Natural killer cell (primary cell): Measurements from ENCODE around the gene NFS1. TPM values are rescaled to one million over a fixed set of nuclear protein-coding genes. Genes with fewer than 3 reads are reported as not detected.
"Not testable (repeated sequence)": the region's sequence is repeated elsewhere in the genome, so short reads cannot be mapped to it uniquely, and the experiment has no call there.

Source experiments
- ATAC-seq, 3 donors: fragments of 150-1000 bp in 2 of 3; fragments of 200-7000 bp in 1 of 3; cut with Tn5 transposase; 1 replicate in 1 of 3; 2 replicates in 2 of 3; pipeline ENCODE4 v1.10.0; 2021; ENCODE audit warnings: mild to moderate bottlenecking in 2 of 3, moderate library complexity in 2 of 3
- DNase-seq, 2 donors: peaks; one replicate each; pipeline versions ENCODE4 v3.0.0 to v3.0.0-alpha.2; 2013 to 2021; ENCODE audit warnings: mixed read lengths in 1 of 2
- H3K27ac ChIP-seq: one replicate; pipeline ENCODE4 v1.5.1; 2013; ENCODE audit warnings: mild to moderate bottlenecking, low read length
- H3K27me3 ChIP-seq: one replicate; pipeline ENCODE4 v1.6.1; 2013; ENCODE audit warnings: low read length; ENCODE audit not compliant: control insufficient read depth, insufficient read depth
- H3K36me3 ChIP-seq: one replicate; pipeline ENCODE4 v1.6.1; 2013; ENCODE audit warnings: low read length; ENCODE audit not compliant: control insufficient read depth, insufficient read depth
- H3K4me1 ChIP-seq: one replicate; pipeline ENCODE4 v1.6.1; 2013; ENCODE audit warnings: low read length; ENCODE audit not compliant: control insufficient read depth, insufficient read depth
- H3K4me3 ChIP-seq: one replicate; pipeline ENCODE4 v1.5.1; 2013; ENCODE audit warnings: low read length
- H3K9me3 ChIP-seq: one replicate; pipeline ENCODE4 v1.6.1; 2013; ENCODE audit warnings: low read length; ENCODE audit not compliant: control insufficient read depth, insufficient read depth
- H3K27ac Mint-ChIP-seq, 2 donors: one replicate each; pipeline ENCODE4 v1.8.0; 2022; ENCODE audit warnings: mild to moderate bottlenecking in 2 of 2, mixed read lengths in 2 of 2, moderate library complexity in 1 of 2
- H3K27me3 Mint-ChIP-seq, 2 donors: one replicate each; pipeline ENCODE4 v1.8.0; 2022; ENCODE audit warnings: low read depth in 2 of 2, mixed read lengths in 2 of 2
- H3K36me3 Mint-ChIP-seq: one replicate; pipeline ENCODE4 v1.8.0; 2022; ENCODE audit warnings: mixed read lengths
- H3K4me1 Mint-ChIP-seq, 2 donors: one replicate each; pipeline ENCODE4 v1.8.0; 2022; ENCODE audit warnings: mixed read lengths in 2 of 2
- H3K4me3 Mint-ChIP-seq: one replicate; pipeline ENCODE4 v1.8.0; 2022; ENCODE audit warnings: mild to moderate bottlenecking, moderate library complexity, mixed read lengths
- H3K9me3 Mint-ChIP-seq, 2 donors: one replicate each; pipeline ENCODE4 v1.8.0; 2022; ENCODE audit warnings: mixed read lengths in 2 of 2
- WGBS: methylation state at CpG from one replicate; pipeline ENCODE4 v1.1.7; 2013; ENCODE audit warnings: missing lambda C conversion rate; ENCODE audit not compliant: insufficient coverage; 5-methylcytosine and 5-hydroxymethylcytosine counted together
- intact Hi-C: fragments of 100-400 bp; cut with micrococcal nuclease; formaldehyde crosslinking; loops from one replicate; pipeline ENCODE4 v1.14.2; 2022
- total RNA-seq, 4 donors: library from RNA; stranded (reverse); fragments of 120-200 nt in 1 of 4; gene quantifications; one replicate each; pipeline versions ENCODE4 v1.2.3 to v1.2.4, GENCODE V29; 2013 to 2022
- TF ChIP-seq, protein P1 (sequence below): fragments of 200-600 bp; IDR thresholded peaks from one replicate; pipeline ENCODE4 v1.8.0; 2022; ENCODE audit warnings: antibody characterized with exemption

NFS1 gene
- total RNA-seq: 10 to 100 TPM; 11.3 to 20.8 (median 16.0) TPM
- 23.4 TPM for total RNA-seq (2013)

DNA sequence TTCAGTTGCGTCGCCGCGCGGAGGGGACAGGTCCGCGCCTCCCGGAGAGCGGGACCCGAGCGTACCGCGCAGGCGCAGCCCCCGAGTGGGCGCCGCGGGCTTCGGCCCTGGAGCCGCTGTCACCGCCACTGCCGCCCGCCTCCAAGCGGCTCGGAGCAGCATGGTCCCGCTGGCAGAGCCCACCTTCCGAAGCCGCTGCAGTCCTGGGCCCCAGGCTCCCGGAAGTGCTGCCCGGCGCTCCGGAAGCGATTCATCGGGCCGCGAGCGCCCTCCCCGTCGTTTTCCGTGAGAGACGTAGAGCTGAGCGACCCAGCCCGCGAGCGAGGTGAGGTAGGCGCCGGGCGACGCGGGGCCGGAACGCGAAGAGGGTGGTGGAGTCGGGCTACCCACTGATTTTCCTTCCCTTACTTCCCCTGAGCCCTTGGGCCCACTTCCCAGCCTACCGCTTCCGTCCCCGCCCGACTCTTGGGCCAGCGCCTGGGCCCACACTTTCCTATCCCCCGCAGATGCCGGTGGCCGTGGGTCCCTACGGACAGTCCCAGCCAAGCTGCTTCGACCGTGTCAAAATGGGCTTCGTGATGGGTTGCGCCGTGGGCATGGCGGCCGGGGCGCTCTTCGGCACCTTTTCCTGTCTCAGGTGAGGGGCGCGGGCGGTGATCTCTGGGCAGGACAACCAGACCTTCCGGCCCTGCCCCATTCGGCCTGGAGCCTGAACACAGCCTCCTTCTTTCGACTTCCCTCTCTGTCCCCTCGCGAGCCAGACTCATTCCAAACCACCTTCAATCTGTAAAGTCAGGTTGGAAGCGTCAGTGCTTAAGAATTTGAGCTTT lies at the start of gene NFS1, which contains the start of gene ROMO1:
Gene NFS1 (minus strand): TSS at position 226 of the 830 bp plus-strand sequence. CDS start 64 bp downstream, at position 162.
Gene ROMO1 (plus strand): TSS at position 279 of the 830 bp plus-strand sequence. CDS start 228 bp downstream, at position 507.
- Histone ChIP-seq H3K9me3 (no peaks in the 10 kb centered on the region), H3K27ac (peak within 1 kb of the TSS; percentile 93), H3K4me1 (peaks cover 12% of the 10 kb centered on the region), H3K4me3 (peak within 1 kb of the TSS; percentile 95), H3K27me3 (no peaks in the 10 kb centered on the region), H3K36me3 (peaks cover 35% of the 10 kb centered on the region)
- TF ChIP-seq, protein P1, sequence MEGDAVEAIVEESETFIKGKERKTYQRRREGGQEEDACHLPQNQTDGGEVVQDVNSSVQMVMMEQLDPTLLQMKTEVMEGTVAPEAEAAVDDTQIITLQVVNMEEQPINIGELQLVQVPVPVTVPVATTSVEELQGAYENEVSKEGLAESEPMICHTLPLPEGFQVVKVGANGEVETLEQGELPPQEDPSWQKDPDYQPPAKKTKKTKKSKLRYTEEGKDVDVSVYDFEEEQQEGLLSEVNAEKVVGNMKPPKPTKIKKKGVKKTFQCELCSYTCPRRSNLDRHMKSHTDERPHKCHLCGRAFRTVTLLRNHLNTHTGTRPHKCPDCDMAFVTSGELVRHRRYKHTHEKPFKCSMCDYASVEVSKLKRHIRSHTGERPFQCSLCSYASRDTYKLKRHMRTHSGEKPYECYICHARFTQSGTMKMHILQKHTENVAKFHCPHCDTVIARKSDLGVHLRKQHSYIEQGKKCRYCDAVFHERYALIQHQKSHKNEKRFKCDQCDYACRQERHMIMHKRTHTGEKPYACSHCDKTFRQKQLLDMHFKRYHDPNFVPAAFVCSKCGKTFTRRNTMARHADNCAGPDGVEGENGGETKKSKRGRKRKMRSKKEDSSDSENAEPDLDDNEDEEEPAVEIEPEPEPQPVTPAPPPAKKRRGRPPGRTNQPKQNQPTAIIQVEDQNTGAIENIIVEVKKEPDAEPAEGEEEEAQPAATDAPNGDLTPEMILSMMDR: peak; percentile 24
- no peaks in the 10 kb centered on the region for H3K9me3 Mint-ChIP-seq
- peak within 1 kb of the TSS; percentile 89 to 96 for H3K27ac Mint-ChIP-seq
- peak; percentile 80 to 94 for DNase-seq
- H3K4me1 Mint-ChIP-seq: peaks cover 41 to 53% of the 10 kb centered on the region in 2 donors
- intact Hi-C loops: loop anchor here (1.0 to 5.0 kb wide), 2 partner anchors 37 to 98 kb away; partner anchors contain the start of genes CPNE1 and RBM12
- H3K4me3 Mint-ChIP-seq: peak within 1 kb of the TSS; percentile 99
- ATAC-seq: peak; percentile 86 to 93 (median 89)
- H3K36me3 Mint-ChIP-seq: peaks cover 12% of the 10 kb centered on the region
- under 1% methylated on average over 81 of the region's 81 CpGs for WGBS
- no peaks in the 10 kb centered on the region for H3K27me3 Mint-ChIP-seq

DNA sequence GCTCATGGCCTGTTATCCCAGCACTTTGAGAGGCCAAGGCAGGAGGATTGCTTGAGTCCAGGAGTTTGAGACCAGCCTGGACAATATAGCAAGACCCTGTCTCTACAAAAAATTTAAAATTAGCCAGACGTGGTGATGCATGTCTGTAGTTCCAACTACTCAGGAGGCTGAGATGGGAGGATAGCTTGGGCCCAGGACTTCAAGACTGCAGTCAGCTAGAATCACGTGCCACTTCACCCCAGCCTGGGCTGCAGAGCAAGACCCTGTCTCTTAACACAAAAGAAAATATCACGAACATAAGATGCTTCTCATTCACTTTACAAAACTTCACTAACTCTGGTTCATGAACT lies 45.3 kb upstream of the NFS1 start:
- WGBS: 92% methylated on average over 3 of the region's 3 CpGs
- DNase-seq: not testable (repeated sequence)

DNA sequence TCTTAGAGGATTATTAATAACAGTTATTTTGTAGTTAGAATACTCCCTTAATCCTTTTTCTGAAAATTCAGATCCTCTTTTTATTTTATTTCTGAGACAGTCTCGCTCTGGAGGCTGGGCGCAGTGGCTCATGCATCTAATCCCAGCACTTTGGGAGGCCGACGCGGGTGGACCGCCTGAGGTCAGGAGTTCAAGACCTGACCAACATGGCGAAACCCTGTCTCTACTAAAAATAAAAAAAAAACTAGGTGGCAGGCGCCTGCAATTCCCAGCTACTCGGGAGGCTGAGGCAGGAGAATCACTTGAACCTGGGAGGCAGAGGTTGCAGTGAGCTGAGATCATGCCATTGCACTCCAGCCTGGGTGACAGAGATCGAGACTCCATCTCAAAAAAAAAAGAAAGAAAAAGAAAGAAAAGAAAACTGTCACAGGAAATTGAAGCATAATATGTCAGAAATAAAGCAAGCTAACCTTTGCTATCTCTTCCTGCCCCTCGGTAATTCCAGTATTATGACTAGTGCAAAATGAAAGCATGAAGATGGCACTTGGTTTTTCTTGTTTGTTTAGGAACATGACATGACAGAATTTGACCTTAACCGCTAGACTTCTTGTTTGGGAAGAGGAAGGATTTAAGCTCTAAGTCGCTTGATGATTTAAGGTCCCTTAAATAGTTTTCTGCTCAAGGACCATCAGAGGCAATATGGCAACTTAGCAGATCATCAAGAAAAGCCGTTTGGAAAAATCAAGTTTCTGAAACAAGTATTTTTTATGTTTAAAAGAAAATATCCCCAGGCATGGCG lies 44.7 kb upstream of the NFS1 start:
- Mint-ChIP-seq H3K27ac (peak overlapping the region; percentile 98 to 99), H3K9me3 (no peaks in the 10 kb centered on the region), H3K4me1 (peaks cover 46 to 49% of the 10 kb centered on the region in 2 donors), H3K27me3 (no peaks in the 10 kb centered on the region), H3K36me3 (peaks cover 21% of the 10 kb centered on the region), H3K4me3 (peak overlapping the region; percentile 99)
- TF ChIP-seq, protein P1: no peak
- H3K27me3 ChIP-seq: no peaks in the 10 kb centered on the region
- H3K4me1 ChIP-seq: peaks cover 26% of the 10 kb centered on the region
- intact Hi-C loops: loop anchor here (5.0 kb wide), 4 partner anchors 37 to 208 kb away; partner anchors contain the start of genes ERGIC3 and SCAND1
- WGBS: 24% methylated on average over 15 of the region's 15 CpGs
- peaks cover 19% of the 10 kb centered on the region for H3K36me3 ChIP-seq
- H3K27ac ChIP-seq: peak overlapping the region; percentile 96
- H3K9me3 ChIP-seq: no peaks in the 10 kb centered on the region
- peak in 1 of 2 donors; percentile 57 for DNase-seq
- no peak for ATAC-seq
- H3K4me3 ChIP-seq: peak overlapping the region; percentile 13

More for the DNA sequence above, 45.3 kb upstream of the NFS1 start:
- Mint-ChIP-seq H3K36me3 (peaks cover 17% of the 10 kb centered on the region), H3K27ac (peak overlapping the region; percentile 98 to 99), H3K4me3 (peak overlapping the region; percentile 42), H3K4me1 (peaks cover 42 to 46% of the 10 kb centered on the region in 2 donors)
- H3K36me3 ChIP-seq: peaks cover 13% of the 10 kb centered on the region
- not testable (repeated sequence) for ATAC-seq, H3K9me3 ChIP-seq, H3K27me3 Mint-ChIP-seq, H3K9me3 Mint-ChIP-seq, H3K27me3 ChIP-seq, H3K4me3 ChIP-seq
- intact Hi-C loops: loop anchor here (5.0 kb wide), 4 partner anchors 37 to 208 kb away; partner anchors contain the start of genes ERGIC3 and SCAND1
- peak overlapping the region; percentile 96 for H3K27ac ChIP-seq
- H3K4me1 ChIP-seq: peaks cover 22% of the 10 kb centered on the region
